Activated naive CD4-positive, alpha-beta T cell treated with Interleukin-2 at 50 U/mL for 16 hours (primary cell): ENCODE measurements around the gene TRIO.

Experiments used
- DNase-seq: peaks from one replicate; pipeline ENCODE4 v3.0.0-alpha.2; 2020

Gene TRIO

DNA sequence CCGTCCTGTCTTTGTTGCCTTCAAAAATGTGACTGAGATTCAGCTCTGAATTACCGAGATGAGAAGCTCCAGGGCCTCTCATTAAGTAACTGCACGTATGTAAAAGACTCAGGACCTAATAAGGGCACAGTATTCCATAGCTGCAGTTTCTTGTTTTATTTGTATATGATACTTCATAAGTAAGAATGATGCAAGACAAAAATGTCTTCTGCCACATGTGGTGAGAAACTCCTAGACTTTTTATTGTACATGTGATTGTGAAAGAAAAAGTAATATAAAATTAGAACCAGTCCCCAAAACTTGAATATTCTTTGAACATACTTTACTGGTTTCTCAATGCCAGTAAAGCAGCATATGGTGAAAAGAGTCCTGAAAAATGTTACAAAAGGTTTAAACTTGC, 328.4 kb downstream of the TRIO start:
- DNase-seq = no peak

DNA sequence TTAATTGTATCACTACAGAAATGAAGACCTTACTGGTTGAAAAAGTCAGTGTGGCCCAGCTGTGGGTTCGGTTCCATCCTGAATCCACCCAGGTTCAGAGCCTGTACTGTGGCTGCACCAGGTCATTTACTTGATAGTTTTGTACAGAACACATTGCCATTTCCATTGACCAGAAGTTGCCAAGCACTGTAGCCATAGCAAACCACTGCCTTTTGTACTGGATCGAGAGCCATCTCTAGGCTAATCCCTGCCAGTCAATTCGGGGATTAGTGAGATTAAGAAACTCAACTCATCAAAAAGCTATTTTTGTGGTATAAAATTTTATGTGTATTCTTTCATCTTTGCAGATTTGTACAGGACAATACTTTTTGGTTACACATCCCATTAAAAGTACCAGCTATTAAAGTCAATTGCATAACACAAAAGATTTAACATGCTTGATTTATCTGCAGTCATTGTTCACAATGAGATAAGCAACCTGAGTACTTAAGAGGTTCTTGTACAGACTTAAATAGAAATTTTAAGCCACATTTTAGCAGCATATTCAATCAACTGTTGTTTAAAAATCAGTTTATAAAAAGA, 329.9 kb downstream of the TRIO start:
- DNase-seq = no peak

DNA sequence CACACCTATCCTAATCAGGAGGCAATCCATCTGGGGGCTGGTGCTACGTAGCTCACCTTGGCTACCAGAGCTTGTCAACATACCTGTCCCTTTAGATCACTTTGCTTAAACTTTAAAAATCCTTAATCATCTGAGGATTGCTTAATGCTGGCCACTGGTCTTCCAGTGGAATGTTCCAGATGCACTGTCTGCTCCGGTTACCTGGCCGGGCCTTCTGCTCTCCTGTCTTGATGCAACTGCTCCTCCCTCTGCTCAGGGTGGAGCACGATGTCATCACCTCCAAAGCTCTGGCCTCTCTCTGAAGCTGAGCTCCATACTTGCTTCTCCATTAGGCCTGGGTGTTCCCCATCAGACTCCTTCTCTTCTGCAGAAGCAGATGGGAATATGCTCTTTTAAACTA, 331.9 kb downstream of the TRIO start:
- no peak for DNase-seq

DNA sequence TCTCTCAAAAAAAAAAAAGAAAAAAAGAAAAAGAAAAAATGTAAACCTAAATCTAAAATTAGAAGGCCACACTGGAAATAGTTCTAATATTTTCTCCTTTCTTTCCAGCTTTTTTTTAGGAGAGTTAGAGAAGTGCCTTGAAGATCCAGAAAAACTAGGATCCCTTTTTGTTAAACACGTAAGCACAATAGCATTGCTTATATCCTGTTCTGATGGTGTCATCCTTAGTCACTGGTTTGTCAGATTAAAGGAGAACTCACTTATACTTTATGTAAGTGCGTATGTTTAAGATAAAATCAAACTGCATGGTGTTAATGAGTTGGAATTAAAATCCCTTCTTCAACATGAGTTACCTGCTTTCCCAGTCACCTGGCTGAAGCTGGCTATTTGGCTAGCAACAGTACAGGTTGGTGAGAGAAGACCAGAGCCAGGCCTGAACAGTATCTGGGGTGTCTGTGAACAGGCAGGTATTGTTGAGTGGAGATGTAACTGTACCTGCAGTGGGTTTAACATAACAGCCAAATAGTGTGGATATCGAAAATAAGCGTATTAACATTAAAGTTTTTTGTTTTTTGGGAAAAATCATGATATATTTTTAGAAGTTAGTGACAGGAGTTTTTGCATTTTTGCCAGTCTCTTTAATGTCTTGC, 333.8 kb downstream of the TRIO start:
- no peak for DNase-seq

DNA sequence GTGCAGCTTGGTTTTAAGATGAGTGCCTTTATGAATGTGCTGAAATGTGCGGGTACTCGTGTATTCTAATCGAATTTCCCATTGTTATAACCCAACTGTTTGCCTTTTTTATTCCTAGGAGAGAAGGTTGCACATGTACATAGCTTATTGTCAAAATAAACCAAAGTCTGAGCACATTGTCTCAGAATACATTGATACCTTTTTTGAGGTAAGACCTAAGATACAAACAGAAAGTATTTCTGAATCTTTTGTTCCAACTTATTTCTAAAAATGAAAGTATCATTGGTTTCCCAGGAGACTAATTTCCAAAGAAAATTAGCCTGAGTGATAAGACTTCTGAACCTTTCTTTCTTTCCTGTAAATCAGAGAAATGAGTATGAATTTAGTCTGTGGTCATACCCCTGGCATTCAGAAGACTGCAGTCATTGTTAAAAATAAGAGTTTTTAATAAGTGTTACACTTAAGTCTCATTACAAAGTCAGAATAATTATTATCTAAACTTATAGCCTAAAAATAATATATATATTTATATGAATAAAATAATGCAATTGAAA, 336.1 kb downstream of the TRIO start:
- no peak for DNase-seq

DNA sequence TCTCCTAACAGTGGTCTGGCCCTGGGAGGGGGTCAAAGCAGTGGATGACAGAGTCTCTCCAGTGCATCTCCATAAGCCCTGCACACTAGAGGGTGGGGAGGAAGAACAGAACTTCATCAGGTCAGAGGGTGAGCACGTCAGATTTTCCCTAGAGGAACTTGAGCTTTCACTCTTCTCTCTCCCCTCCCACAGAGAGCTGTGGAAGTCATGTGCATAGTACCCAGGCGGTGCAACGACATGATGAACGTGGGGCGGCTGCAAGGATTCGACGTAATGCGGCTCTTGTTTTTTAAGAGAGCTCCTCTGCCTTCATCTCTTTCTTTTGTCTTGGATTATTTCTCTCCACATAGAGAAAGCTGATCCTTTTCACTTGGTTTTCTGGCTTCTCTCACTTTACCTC, 338.2 kb downstream of the TRIO start:
- no peak for DNase-seq

DNA sequence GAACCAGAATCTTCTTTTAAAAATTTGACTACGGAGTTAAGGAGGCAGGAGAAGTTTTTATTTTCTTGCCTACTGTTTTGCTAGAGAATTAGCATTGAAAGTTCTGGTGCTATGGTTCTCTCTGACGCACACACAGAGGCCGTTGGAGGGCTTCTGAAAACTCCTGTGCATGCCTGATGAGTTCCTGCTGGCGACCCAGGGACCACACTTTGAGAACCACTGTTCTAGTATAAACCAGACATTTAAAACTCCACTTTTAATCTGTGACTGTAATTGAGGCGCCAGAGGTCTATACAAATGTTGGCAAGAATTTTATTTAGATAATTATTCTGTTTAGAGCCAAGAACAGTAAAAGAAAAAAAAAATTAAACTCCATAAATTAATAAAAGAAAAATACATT, 338.9 kb downstream of the TRIO start:
- DNase-seq = no peak

DNA sequence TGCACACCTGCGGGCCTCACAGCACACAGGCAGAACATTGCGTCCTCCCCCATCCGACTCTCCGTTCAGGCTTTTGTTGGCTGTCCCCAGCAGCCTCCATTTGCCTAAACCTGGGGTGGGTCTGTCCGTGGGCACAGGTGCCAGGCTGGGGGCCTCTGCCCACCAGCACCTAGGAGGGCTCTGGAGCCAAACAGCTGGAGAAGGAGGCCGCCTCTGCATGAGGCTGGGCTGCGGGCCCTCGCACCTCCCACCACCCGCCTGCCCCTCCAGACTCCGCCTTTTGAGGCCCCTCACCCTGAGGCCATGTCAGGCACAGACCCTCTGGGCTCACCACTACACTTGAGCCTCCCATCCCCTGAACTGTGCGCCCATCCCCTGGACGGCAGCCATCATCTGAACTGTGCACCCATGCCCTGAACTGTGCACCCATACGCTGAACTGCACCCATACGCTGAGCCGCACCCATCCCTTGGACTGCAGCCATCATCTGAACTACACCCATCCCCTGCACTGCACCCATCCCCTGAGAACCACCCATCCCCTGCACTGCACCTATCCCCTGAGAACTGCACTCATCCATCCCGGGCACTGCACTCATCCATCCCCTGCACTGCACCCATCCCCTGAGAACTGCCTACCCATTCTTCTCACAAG, 340.5 kb downstream of the TRIO start:
- DNase-seq = no peak

DNA sequence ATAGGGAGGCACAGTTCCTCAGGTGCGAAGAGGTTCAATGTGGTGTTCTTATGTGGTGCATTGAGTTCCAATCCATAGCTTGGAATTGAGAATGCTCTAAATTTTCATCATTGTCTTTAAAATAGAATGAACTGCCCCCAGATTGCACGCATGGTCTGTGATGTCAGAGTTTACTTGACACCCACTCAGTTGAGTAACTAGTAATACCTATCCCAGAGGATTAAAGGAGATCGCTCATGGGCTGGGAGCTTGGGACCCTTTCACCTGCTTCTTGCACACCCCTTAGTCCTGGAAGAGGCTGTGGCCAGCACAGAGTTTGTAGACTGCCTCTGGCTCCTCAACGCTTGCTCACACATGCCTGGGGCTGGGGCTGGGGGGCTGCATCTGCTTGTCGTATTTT, 343.3 kb downstream of the TRIO start:
- no peak for DNase-seq

DNA sequence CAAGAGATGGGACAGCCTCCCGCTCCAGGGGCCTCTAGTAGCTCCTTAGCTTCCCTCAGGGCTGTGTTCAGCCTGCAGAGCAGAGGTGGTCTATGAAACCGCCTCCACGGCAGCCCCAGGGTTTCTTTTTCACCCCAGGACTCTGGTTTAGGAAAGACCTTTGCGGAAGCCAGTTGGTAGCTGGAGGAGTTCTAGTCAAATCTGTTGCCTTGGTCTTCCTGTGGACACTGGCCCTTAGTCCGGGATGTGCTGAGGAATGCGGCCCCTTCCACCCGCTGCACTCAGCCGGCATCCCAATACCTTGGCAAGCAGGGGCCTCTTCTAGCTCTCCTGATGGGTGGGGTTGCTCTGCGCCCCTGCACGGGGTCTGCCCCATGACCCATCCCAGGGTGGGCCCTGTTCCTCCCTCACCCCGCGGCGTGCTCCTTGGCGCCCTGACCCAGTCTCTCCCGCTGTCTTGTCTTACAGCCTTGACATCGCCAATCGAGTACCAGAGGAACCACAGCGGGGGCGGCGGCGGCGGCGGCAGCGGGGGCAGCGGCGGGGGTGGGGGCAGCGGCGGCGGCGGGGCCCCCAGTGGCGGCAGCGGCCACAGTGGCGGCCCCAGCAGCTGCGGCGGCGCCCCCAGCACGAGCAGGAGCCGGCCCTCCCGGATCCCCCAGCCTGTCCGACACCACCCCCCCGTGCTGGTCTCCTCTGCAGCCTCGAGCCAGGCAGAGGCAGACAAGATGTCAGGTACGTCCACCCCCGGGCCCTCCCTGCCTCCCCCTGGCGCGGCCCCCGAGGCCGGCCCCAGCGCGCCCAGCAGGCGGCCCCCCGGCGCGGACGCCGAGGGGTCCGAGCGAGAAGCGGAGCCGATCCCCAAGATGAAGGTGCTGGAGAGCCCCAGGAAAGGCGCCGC, 344.1 kb downstream of the TRIO start:
- no peak for DNase-seq

DNA sequence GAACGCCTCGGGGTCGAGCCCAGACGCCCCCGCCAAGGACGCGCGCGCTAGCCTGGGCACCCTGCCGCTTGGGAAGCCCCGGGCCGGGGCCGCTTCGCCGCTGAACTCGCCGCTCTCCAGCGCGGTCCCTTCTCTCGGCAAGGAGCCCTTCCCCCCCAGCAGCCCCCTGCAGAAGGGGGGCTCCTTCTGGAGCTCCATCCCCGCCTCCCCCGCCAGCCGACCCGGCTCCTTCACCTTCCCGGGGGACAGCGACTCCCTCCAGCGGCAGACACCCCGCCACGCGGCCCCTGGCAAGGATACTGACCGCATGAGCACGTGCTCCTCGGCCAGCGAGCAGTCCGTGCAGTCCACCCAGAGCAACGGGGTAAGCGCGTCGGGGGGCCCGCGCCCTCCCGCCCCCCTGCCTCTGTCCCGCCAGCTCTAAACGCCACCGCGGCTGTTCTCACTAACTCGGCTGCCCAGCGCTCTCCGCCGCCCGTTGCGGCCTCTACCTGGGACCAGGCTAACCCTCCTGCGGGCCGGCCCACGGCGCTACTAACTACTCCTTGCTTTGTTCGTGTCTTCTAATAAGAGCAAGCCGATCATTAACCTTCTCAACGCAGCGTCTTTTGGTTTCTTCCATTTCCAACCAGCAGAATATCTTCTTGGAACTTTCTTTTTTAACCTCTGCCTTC, 344.9 kb downstream of the TRIO start:
- no peak for DNase-seq

DNA sequence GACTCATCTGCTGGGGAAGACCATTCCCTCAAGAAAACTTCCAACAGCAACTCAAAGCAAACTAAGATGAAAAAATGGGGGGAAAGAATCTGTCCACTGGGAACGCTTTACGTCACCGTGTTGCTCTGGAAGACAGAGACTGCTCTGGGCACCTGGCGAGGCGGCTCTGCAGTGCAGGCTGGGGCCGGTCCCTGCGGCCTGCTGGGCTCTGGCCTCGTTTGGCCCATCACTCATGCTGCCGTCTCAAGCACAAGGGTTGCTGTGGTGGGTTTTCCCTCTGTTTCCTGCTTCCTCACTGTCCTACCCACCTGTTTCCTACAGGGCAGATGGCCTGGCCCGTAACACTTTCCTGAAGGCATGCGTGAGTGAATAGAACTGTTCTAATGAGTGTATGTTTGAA, 345.6 kb downstream of the TRIO start:
- no peak for DNase-seq

DNA sequence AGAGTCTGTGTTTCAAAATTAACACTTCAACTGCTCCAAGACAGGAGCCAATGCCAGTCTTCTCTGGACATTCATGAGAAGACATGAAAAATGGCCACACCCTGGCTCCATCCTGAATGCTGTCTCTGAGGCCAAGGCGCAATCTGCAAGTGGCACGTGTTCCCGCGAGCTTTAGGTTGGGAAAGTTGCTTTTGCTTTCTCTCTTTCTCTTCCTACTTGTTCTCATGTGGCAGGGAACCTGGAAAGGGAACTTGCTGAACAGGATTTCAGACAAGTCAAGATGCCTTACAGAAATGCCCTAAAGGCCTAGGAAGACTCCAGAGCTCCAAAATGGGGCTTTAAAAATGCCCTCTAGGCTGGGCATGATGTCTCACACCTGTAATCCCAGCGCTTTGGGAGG, 346.5 kb downstream of the TRIO start:
- DNase-seq = no peak

DNA sequence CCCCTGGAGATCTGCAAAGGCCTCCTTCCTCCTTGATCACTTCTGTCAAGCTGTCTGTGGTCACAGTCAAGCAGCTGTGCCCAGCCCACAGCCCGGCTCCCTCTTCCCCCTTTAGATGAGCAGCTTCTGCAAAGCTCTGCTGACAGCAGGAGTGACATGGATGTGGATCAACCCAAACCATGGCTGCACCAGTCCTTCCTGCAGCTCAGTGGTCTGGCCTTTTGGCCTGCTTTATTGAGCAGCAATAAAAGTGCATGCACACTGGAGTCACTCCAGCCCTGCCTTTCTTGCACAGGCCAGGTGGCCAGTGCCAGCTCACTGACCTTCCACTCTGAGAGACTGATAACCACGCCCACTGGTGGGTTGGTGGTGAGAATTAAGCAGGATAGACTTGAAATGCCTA, 347.2 kb downstream of the TRIO start:
- DNase-seq = no peak

DNA sequence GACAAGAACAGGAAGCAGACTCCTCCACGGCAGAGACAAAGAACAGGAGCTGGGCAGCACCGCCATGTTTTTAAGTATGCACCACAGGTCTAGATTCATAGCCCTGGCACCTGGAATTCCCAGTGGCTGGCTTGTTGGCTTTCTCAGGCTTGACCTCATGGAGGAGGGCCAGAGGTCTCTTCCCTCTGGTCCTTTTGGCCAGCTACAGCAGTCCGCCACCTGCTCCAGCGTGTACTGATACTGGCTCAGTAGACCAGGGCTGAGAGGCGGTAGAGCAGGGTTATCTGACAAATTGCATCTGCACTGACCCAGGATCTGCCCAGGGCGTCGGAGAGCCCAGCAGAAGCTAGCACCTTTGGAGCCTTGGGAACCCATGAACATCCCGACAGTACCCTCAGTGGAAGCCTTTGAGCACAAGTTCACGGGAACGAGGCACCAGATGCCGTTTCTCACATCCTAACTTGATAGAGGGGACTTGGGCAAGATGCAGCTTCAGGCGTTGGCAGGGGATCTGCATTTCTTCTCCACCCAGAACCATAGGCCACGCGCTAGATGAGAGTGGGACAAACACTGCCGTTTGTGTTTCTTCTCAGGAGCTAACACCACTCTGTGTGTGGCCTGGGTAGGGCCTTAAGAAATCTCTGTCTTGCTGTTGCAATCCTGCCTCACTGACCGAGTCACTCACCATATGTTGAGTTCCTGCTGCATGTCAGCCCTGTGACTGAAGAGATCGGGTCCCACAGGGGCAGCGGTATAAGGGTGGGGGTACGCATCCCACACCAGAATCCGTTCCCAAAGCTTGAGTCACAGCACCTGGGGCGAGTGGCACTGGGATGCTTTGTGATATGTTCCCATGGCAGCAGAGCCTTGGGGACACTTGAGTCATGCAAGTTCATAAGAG, 348.1 kb downstream of the TRIO start:
- no peak for DNase-seq

DNA sequence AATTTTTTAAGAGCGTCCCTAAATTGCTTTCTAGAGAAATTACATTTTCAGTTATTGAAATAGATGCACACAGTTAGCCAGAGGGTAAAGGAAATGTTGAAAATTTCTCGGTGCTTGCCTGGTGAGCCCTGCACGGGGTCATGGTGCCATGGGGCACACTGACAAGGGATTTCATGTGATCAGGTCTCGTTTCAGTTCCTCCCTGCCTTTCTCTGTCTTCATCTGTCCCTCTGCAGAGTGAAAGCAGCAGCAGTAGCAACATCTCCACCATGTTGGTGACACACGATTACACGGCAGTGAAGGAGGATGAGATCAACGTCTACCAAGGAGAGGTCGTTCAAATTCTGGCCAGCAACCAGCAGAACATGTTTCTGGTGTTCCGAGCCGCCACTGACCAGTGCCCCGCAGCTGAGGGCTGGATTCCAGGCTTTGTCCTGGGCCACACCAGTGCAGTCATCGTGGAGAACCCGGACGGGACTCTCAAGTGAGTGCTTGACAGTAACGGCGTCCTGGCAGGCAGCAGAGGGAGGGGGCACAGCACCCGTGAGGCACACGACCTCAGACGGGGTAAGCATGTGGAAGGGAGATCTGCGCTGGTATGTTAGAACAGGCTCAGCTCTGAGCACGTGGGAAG, 349.3 kb downstream of the TRIO start:
- DNase-seq = no peak

DNA sequence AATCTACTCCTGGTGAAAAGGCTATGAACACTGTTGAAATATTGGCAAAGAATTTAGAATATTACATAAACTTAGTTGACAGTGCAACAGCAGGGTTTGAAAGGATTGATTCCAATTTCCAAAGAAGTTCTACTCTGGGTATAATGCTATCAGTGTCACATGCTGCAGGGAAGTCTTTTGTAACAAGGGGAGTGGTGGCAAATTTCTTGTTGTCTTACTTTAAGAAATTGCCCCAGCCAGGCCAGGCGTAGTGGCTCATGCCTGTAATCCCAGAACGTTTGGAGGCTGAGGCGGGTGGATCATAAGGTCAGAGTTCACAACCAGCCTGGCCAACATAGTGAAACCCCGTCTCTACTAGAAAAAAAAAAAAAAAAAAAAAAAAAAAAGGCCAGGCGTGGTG, 352.2 kb downstream of the TRIO start:
- DNase-seq = no peak

DNA sequence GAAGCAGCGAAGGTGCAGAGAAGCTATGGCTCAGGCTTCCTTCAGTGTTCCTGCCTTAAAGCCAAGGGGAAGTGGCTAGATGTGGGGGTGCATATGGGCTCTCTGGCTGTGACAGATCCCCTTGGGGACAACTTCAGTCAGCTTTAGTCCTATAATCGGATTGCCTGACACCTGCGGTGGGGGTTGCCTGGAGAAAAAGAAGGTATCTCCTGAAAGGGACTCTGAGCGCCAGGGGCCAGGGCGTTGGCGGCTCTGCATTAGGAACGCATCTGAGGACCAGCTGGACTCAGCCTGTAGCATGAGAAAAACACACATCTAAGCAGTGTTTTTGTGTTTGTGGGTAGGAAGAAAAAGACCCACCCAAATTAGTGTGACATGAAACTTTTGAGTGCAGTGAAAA, 354.2 kb downstream of the TRIO start:
- no peak for DNase-seq

DNA sequence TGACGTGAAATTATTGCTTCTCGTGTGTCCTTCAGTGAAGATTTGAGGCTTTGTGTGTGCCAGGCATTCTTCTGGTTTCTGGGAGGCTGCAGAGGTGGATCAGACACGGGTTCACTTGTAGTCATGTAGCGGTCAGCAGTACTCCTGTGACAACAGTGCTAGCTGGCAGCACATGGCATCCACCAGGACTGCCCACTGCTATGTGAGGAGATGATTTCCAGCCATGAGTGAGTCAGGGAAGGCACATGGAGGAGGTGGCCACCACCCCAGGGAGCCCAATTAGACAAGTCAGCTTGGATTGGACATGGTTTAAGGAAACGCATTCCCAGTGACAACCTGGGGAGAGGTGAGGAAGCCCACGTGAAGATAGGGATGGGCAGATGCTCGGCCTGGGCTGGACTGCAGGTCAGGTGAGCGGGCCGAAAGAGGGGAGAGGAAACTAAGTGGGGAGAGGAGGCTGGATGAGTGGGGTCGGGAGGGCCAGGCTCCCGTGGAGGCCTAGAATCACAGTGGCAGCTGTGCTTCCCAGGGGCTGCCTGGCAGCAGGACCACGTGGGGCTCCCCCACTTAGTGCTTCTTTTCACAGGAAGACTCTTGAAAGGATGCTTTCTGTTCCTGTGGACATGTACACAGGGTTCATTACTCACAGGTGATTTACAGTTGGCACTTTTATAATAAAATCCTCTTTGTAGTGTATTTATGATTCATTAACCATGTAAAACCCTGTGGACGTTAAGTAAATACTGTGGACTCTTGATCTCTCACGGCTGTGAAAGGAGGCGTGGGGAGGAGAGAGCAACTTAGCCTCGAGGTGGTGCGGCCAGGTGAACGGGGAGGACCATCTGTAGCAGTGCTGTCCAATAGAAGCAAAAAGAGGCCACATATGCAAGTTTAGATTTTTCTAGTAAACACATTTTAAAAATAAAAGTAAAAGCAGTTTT, 358.5 kb downstream of the TRIO start:
- no peak for DNase-seq

DNA sequence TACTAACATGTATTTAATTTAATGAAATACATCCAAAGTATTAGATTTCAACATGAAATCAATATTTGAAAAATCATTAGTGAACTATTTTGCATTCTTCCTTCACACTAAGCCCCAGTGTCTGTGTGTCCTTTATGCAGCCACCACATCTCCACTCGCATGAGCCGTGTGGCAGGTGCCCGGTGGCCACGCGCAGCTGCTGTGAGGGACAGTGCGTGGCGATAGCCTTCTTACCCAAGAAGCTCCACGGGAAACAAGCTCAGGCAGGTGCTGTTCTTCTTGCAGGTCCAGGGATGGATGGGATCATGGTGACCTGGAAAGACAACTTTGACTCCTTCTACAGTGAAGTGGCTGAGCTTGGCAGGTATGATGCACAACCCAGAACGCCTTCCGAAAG, 359.1 kb downstream of the TRIO start:
- no peak for DNase-seq
